ENCODE data around the gene SERPINB6. TPM values are rescaled to one million over a fixed set of nuclear protein-coding genes. Genes with fewer than 3 reads are reported as not detected.

Gene SERPINB6
- total RNA-seq, 1 donor from 2014 or later, result 20.1 TPM

DNA sequence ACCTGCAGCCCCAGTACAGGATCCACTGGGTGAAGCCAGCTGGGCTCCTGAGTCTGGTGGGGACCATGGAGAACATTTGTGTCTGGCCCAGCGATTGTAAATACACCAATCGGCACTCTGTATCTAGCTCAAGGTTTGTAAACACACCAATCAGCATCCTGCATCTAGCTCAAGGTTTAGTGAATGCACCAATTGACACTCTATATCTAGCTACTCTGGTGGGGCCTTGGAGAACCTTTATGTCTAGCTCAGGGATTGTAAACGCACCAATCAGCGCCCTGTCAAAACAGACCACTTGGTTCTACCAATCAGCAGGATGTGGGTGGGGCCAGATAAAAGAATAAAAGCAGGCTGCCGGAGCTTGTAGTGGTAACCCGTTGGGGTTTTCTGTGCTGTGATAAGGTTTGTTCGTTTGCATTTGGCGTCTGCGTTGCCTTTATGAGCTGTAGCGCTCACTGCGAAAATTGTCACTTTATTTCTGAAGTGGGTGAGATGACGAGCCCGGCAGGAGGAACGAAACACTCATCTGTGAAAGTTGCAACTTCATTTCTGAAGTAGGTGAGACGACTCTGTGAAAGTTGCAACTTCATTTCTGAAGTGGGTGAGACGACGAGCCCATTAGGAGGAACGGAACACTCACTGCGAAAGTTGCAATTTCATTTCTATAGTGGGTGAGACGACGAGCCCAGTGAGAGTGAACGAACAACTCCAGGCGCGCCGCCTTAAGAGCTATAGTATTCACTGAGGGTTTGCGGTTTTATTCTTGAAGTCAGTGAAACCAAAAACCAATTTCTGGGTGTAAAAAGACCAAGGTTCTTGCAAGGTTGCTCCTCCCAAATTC, 31.1 kb downstream of the SERPINB6 start:
- TF ChIP-seq, protein P1, sequence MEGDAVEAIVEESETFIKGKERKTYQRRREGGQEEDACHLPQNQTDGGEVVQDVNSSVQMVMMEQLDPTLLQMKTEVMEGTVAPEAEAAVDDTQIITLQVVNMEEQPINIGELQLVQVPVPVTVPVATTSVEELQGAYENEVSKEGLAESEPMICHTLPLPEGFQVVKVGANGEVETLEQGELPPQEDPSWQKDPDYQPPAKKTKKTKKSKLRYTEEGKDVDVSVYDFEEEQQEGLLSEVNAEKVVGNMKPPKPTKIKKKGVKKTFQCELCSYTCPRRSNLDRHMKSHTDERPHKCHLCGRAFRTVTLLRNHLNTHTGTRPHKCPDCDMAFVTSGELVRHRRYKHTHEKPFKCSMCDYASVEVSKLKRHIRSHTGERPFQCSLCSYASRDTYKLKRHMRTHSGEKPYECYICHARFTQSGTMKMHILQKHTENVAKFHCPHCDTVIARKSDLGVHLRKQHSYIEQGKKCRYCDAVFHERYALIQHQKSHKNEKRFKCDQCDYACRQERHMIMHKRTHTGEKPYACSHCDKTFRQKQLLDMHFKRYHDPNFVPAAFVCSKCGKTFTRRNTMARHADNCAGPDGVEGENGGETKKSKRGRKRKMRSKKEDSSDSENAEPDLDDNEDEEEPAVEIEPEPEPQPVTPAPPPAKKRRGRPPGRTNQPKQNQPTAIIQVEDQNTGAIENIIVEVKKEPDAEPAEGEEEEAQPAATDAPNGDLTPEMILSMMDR (conservative IDR thresholded peaks at IDR 0.05), result no peak
- H3K27me3 Mint-ChIP-seq (ENCODE audit: low read depth), result peaks cover 3% of the 10 kb centered on the region
- H3K4me3 Mint-ChIP-seq, result no peak overlapping the region
- no peaks in the 10 kb centered on the region for H3K4me1 Mint-ChIP-seq
- no peaks in the 10 kb centered on the region for H3K36me3 Mint-ChIP-seq (ENCODE audit: low read depth)
- DNase-seq (ENCODE audit: low read depth, low spot score), result no peak
- H3K9me3 Mint-ChIP-seq, result peaks cover 2% of the 10 kb centered on the region
- no peak overlapping the region for H3K27ac Mint-ChIP-seq (ENCODE audit: unreplicated experiment)

DNA sequence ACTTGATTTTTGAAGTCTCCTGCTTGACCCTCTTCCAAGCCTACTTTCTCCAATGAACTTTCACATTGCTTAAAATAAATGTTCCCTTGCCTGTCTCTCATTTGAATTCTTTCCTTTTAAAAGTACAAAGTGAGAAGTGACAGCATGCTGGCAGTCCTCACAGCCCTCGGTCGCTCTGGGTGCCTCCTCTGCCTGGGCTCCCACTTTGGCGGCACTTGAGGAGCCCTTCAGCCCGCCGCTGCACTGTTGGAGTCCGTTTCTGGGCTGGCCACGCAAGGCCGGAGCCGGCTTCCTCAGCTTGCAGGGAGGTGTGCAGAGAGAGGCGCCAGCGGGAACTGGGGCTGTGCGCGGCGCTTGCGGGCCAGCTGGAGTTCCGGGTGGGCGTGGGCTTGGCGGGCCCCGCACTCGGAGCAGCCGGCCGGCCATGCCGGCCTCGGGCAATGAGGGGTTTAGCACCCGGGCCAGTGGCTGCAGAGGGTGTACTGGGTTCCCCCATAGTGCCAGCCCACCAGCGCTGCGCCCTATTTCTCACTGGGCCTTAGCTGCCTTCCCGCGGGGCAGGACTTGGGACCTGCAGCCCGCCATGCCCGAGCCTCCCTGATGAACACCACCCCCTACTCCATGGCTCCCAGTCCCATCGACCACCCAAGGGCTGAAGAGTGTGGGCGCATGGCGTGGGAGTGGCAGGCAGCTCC, 31.9 kb downstream of the SERPINB6 start:
- no peak overlapping the region for H3K4me3 Mint-ChIP-seq
- no peaks in the 10 kb centered on the region for H3K4me1 Mint-ChIP-seq
- H3K36me3 Mint-ChIP-seq (ENCODE audit: low read depth), result no peaks in the 10 kb centered on the region
- H3K27me3 Mint-ChIP-seq (ENCODE audit: low read depth), result peaks cover 3% of the 10 kb centered on the region
- DNase-seq (ENCODE audit: low read depth, low spot score), result no peak
- TF ChIP-seq, protein P1 (conservative IDR thresholded peaks at IDR 0.05), result no peak
- H3K27ac Mint-ChIP-seq (ENCODE audit: unreplicated experiment), result no peak overlapping the region
- peaks cover 2% of the 10 kb centered on the region for H3K9me3 Mint-ChIP-seq

DNA sequence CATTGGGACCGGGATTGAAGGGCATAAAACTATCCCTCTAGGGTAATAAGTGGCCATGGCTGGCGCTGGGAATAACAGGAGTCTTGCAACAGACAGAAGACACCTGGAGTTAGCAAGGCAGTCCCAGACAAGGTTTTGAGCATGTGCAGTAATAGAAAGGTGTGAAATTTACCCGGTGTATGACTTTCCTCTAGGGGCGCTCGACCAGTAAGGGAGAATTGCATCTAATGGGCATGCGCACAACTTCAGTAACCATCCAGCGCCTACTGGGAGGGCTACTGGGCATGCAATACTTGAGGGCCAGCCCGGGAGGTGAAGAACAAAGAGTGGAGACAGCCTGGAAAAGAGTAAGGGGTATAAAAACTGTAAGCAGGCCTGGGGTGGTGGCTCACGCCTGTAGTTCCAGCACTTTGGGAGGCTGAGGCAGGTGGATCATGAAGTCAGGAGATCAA, 32.7 kb downstream of the SERPINB6 start:
- TF ChIP-seq, protein P1 (conservative IDR thresholded peaks at IDR 0.05), result no peak
- Mint-ChIP-seq H3K27me3 (ENCODE audit: low read depth) (peaks cover 3% of the 10 kb centered on the region), H3K4me3 (no peak overlapping the region), H3K9me3 (peaks cover 2% of the 10 kb centered on the region), H3K27ac (ENCODE audit: unreplicated experiment) (no peak overlapping the region), H3K4me1 (no peaks in the 10 kb centered on the region), H3K36me3 (ENCODE audit: low read depth) (no peaks in the 10 kb centered on the region)
- no peak for DNase-seq (ENCODE audit: low read depth, low spot score)

DNA sequence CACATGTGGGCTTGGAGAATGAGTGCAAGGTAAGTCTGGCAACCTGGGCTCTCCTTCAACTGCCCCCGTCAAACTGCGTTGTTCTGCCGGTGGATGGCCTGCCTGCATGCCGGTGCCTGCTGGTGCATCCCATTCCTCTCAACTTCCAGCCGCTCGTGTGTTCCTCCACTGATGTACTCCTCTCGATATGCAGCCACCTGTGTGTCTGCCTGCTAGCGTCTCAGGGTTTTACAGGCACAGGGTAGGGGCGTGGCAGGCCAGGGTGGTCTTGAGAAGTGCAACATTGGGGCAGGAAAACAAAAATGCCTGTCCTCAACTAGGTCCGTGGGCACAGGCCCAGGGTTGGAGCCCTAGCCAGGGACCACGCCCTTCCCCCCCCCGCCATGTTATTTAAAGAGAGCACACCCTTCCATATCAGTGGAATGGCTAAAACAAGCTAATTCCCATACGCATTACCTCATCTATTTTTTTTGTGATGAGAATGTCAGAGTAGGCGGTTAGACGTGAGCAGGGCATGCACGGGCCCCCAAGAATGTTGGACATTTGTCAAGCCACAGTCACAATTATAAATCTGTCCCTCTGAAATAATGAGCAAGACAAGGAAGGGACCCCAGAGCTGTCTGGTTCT, 33.2 kb downstream of the SERPINB6 start:
- no peak overlapping the region for H3K4me3 Mint-ChIP-seq
- H3K36me3 Mint-ChIP-seq (ENCODE audit: low read depth), result no peaks in the 10 kb centered on the region
- no peaks in the 10 kb centered on the region for H3K4me1 Mint-ChIP-seq
- peaks cover 3% of the 10 kb centered on the region for H3K27me3 Mint-ChIP-seq (ENCODE audit: low read depth)
- peaks cover 2% of the 10 kb centered on the region for H3K9me3 Mint-ChIP-seq
- no peak for DNase-seq (ENCODE audit: low read depth, low spot score)
- no peak overlapping the region for H3K27ac Mint-ChIP-seq (ENCODE audit: unreplicated experiment)
- TF ChIP-seq, protein P1 (conservative IDR thresholded peaks at IDR 0.05), result no peak

DNA sequence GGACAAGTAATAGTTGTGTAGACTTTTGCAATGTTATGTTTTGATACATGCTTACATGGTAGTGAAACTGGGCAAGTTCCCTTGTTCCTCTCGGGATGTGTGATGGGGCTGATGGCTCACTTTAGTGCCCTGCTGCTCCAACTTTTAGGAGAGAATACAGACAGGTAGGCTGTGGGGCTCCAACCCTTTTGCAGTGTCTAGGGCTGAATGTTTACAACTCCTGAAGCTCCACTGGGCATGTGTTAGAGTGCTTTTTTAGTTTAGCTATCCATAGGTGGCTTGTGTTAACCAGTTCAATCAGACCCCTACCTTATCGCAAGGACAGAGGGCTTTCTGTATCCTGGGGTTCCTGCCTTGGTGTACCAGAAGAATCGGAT, 33.8 kb downstream of the SERPINB6 start:
- no peak overlapping the region for H3K4me3 Mint-ChIP-seq
- no peak overlapping the region for H3K27ac Mint-ChIP-seq (ENCODE audit: unreplicated experiment)
- H3K4me1 Mint-ChIP-seq, result no peaks in the 10 kb centered on the region
- no peak for DNase-seq (ENCODE audit: low read depth, low spot score)
- no peaks in the 10 kb centered on the region for H3K36me3 Mint-ChIP-seq (ENCODE audit: low read depth)
- TF ChIP-seq, protein P1 (conservative IDR thresholded peaks at IDR 0.05), result no peak
- no peaks in the 10 kb centered on the region for H3K27me3 Mint-ChIP-seq (ENCODE audit: low read depth)
- H3K9me3 Mint-ChIP-seq, result peaks cover 2% of the 10 kb centered on the region

All from neural crest cell (in vitro differentiated cells).